HepG2 (cell line): Measurements from ENCODE around the gene LIME1. TPM values are rescaled to one million over a fixed set of nuclear protein-coding genes. Genes with fewer than 3 reads are reported as not detected.
A peak's percentile ranks its signal among the peaks of the same experiment; 100 is the strongest.

Source experiments
- ATAD3A ChIP-seq: sonication (generic); formaldehyde crosslinking; IDR thresholded peaks from 2 replicates; pipeline ENCODE4 v1.4.0; 2020; ENCODE audit warnings: missing genetic modification reagents
- FOXP1 ChIP-seq, 2 experiments: fragments of 450-650 bp in 1 of 2; IDR thresholded peaks; 2 replicates each; pipeline ENCODE4 v1.6.1; 2017 to 2018; ENCODE audit warnings: antibody characterized with exemption in 1 of 2
- KLF11 ChIP-seq: IDR thresholded peaks from 2 replicates; pipeline ENCODE4 v1.6.1; 2016; ENCODE audit warnings: missing compliant biosample characterization
- POLR2AphosphoS5 ChIP-seq: IDR thresholded peaks from 2 replicates; pipeline ENCODE4 v1.6.1; 2012; ENCODE audit warnings: low read depth, low read length
- SRSF9 ChIP-seq: fragments of 200-400 bp; formaldehyde crosslinking; IDR thresholded peaks from 2 replicates; pipeline ENCODE4 v1.6.1; 2018; ENCODE audit warnings: borderline replicate concordance, mild to moderate bottlenecking, low read depth, low read length; ENCODE audit not compliant: insufficient read depth, poor library complexity, severe bottlenecking
- ZNF660 ChIP-seq: sonication (generic); formaldehyde crosslinking; IDR thresholded peaks from 2 replicates; pipeline ENCODE4 v1.5.1; 2020; ENCODE audit warnings: mild to moderate bottlenecking, low read depth, missing genetic modification reagents, borderline replicate concordance
- ZNF713 ChIP-seq: sonication (generic); formaldehyde crosslinking; IDR thresholded peaks from 2 replicates; pipeline ENCODE4 v1.4.0; 2020; ENCODE audit warnings: mild to moderate bottlenecking, missing genetic modification reagents
- polyA plus RNA-seq, 8 experiments: library from polyadenylated mRNA; depleted of rRNA in 3 of 8; stranded (reverse) in 7 of 8; unstranded in 1 of 8; fragments of >200 nt; fragmentation: Illumina TruSeq in 4 of 8; extraction: Trizol in 4 of 8; gene quantifications; 2 replicates each; pipeline versions ENCODE4 v1.2.1 to v1.2.3, GENCODE V29; 2011 to 2016; ENCODE audit warnings: low read depth in 4 of 8, missing spikeins in 1 of 8, mixed read lengths in 1 of 8; ENCODE audit not compliant: insufficient read depth in 1 of 8
- total RNA-seq, 5 experiments: library from RNA; depleted of rRNA; stranded (reverse); fragments of >200 nt; fragmentation: Illumina TruSeq; extraction: Trizol; gene quantifications; 2 replicates each; pipeline ENCODE4 v1.2.3, GENCODE V29; 2016; ENCODE audit warnings: low read depth in 1 of 5
- TF ChIP-seq, protein P1 (sequence below): sonication (generic); formaldehyde crosslinking; IDR thresholded peaks from 2 replicates; pipeline ENCODE4 v1.4.0; 2020; ENCODE audit warnings: mild to moderate bottlenecking, missing genetic modification reagents
- TF ChIP-seq, protein P2 (sequence below): sonication (generic); formaldehyde crosslinking; IDR thresholded peaks from 2 replicates; pipeline ENCODE4 v1.5.0; 2020; ENCODE audit warnings: missing genetic modification reagents
- TF ChIP-seq, protein P3 (sequence below): sonication (generic); formaldehyde crosslinking; IDR thresholded peaks from one replicate; pipeline ENCODE4 v1.5.1; 2020; ENCODE audit warnings: mild to moderate bottlenecking, missing genetic modification reagents; ENCODE audit errors: not compliant biosample characterization

The LIME1 gene
- total and polyA plus RNA-seq, 2 of the 13 experiments (the other 11 are each of a cell fraction or from before 2014, with no cell fraction given) = 13.0 to 61.5 TPM

DNA sequence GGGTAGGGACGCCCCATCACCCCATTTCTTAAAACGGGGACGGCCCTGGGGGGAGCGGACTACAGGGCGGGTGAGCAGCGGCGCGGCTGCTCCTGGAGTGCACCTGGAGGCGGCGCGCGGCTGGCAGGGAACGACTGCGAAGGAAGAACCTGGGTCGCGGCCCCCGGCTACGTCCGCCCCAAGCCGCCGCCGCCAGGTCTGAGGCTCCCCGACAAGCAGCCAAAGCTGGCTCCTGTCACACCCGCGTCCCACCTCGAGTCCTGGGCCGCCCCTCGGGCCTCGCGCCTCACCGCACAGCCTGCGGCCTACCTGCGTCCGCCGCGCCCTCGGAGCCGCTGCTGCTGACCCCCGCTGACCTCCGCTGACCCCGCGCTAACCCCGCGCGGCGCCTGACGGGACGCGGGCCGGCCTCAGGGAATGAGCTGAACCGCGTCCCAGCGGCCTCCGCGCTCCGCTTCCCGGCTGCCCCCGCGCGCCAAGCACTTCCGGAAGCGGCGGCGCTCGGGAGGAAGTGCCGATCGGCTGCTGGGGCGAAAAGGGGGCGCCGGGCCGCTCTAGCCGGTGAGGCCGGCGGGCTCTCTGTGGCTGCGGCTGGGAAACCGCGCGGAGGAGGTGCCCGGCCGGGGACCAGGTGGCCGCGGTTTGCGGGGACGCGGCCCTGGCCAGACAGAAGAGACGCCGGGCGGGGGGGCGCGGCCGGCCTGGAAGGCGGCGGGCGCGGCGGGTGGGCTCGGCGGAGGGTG lies 28.7 kb upstream of the LIME1 start, which contains the start of the genes ARFRP1 and ZGPAT (continued):
- TF ChIP-seq, protein P1, sequence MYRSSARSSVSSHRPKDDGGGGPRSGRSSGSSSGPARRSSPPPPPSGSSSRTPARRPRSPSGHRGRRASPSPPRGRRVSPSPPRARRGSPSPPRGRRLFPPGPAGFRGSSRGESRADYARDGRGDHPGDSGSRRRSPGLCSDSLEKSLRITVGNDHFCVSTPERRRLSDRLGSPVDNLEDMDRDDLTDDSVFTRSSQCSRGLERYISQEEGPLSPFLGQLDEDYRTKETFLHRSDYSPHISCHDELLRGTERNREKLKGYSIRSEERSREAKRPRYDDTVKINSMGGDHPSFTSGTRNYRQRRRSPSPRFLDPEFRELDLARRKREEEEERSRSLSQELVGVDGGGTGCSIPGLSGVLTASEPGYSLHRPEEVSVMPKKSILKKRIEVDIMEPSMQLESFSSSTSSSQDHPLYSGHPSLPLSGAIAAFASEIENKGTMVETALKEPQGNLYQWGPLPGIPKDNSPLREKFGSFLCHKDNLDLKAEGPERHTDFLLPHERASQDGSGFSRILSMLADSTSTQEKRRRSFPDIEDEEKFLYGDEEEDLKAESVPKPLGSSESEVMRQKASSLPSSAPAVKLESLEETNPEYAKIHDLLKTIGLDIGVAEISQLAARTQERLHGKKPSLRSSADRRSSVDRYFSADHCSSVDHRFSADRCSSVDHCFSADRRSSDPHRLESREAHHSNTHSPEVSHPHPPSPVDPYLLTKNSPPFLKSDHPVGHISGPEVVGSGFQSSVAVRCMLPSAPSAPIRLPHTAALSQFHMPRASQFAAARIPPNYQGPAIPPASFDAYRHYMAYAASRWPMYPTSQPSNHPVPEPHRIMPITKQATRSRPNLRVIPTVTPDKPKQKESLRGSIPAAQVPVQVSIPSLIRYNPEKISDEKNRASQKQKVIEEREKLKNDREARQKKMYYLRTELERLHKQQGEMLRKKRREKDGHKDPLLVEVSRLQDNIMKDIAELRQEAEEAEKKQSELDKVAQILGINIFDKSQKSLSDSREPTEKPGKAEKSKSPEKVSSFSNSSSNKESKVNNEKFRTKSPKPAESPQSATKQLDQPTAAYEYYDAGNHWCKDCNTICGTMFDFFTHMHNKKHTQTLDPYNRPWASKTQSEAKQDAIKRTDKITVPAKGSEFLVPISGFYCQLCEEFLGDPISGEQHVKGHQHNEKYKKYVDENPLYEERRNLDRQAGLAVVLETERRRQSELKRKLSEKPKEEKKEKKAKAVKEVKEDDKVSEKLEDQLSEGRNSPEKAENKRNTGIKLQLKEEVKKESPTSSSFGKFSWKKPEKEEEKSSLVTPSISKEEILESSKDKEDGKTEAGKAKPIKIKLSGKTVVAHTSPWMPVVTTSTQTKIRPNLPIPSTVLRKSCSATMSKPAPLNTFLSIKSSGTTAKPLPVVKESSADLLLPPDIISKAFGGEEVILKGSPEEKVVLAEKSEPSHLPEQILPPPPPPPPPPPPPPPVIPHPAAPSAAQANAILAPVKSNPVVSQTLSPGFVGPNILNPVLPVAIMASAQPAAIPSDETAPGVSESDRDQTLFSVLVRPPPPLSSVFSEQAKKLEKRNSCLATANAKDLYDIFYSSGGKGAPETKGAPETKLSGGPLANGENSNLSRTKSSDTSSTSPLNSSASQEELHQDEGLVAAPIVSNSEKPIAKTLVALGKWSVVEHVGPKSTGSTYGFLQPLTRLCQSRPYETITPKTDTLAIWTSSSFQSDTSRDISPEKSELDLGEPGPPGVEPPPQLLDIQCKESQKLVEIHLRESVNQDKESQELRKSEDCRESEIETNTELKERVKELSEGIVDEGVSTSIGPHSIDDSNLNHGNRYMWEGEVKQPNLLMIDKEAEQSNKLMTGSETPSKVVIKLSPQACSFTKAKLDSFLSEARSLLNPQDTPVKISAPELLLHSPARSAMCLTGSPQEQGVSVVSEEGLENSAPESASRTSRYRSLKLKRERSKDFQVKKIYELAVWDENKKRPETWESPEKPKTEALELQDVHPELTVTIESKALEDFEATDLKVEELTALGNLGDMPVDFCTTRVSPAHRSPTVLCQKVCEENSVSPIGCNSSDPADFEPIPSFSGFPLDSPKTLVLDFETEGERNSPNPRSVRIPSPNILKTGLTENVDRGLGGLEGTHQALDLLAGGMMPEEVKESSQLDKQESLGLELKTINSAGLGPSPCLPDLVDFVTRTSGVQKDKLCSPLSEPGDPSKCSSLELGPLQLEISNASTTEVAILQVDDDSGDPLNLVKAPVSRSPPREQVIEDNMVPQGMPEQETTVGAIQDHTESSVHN (CRISPR knock-in tag) = no peak
- TF ChIP-seq ZNF660 (no peak), FOXP1 (IDR thresholded peaks at IDR 0.05) (no peak), FOXP1 (CRISPR knock-in tag; IDR thresholded peaks at IDR 0.05) (no peak), KLF11 (no peak), POLR2AphosphoS5 (peak; percentile 69), ZNF713 (CRISPR knock-in tag) (0 out of 2 replicates have a peak, but pooled peaks have one; percentile 62), SRSF9 (no peak), ATAD3A (CRISPR knock-in tag) (peak; percentile 89; the same call in 1 of the 2 replicates)
- TF ChIP-seq, protein P2, sequence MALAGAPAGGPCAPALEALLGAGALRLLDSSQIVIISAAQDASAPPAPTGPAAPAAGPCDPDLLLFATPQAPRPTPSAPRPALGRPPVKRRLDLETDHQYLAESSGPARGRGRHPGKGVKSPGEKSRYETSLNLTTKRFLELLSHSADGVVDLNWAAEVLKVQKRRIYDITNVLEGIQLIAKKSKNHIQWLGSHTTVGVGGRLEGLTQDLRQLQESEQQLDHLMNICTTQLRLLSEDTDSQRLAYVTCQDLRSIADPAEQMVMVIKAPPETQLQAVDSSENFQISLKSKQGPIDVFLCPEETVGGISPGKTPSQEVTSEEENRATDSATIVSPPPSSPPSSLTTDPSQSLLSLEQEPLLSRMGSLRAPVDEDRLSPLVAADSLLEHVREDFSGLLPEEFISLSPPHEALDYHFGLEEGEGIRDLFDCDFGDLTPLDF (CRISPR knock-in tag) = peak; percentile 94
- TF ChIP-seq, protein P3, sequence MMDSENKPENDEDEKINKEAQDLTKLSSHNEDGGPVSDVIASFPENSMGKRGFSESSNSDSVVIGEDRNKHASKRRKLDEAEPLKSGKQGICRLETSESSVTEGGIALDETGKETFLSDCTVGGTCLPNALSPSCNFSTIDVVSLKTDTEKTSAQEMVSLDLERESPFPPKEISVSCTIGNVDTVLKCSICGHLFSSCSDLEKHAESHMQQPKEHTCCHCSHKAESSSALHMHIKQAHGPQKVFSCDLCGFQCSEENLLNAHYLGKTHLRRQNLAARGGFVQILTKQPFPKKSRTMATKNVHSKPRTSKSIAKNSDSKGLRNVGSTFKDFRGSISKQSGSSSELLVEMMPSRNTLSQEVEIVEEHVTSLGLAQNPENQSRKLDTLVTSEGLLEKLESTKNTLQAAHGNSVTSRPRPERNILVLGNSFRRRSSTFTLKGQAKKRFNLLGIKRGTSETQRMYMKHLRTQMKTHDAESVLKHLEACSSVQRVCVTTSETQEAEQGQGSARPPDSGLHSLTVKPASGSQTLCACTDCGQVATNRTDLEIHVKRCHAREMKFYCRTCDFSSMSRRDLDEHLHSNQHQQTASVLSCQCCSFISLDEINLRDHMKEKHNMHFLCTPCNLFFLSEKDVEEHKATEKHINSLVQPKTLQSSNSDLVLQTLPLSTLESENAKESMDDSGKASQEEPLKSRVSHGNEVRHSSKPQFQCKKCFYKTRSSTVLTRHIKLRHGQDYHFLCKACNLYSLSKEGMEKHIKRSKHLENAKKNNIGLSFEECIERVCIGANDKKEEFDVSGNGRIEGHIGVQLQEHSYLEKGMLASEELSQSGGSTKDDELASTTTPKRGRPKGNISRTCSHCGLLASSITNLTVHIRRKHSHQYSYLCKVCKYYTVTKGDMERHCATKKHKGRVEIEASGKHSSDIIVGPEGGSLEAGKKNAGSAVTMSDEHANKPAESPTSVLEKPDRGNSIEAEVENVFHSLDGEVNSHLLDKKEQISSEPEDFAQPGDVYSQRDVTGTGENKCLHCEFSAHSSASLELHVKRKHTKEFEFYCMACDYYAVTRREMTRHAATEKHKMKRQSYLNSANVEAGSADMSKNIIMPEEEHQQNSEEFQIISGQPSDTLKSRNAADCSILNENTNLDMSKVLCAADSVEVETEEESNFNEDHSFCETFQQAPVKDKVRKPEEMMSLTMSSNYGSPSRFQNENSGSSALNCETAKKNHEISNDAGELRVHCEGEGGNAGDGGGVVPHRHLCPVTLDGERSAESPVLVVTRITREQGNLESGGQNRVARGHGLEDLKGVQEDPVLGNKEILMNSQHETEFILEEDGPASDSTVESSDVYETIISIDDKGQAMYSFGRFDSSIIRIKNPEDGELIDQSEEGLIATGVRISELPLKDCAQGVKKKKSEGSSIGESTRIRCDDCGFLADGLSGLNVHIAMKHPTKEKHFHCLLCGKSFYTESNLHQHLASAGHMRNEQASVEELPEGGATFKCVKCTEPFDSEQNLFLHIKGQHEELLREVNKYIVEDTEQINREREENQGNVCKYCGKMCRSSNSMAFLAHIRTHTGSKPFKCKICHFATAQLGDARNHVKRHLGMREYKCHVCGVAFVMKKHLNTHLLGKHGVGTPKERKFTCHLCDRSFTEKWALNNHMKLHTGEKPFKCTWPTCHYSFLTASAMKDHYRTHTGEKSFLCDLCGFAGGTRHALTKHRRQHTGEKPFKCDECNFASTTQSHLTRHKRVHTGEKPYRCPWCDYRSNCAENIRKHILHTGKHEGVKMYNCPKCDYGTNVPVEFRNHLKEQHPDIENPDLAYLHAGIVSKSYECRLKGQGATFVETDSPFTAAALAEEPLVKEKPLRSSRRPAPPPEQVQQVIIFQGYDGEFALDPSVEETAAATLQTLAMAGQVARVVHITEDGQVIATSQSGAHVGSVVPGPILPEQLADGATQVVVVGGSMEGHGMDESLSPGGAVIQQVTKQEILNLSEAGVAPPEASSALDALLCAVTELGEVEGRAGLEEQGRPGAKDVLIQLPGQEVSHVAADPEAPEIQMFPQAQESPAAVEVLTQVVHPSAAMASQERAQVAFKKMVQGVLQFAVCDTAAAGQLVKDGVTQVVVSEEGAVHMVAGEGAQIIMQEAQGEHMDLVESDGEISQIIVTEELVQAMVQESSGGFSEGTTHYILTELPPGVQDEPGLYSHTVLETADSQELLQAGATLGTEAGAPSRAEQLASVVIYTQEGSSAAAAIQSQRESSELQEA (CRISPR knock-in tag) = peak; percentile 96
